ENCODE measurements around the gene CDC42. TPM values are rescaled to one million over a fixed set of nuclear protein-coding genes. Genes with fewer than 3 reads are reported as not detected.

CDC42 gene
- total and polyA plus RNA-seq, 2 of the 13 experiments (the other 11 are each of a cell fraction or from before 2014, with no cell fraction given) = 138 to 237 TPM

- TF ChIP-seq ZNF609 (CRISPR knock-in tag; IDR thresholded peaks at IDR 0.05; ENCODE audit: borderline replicate concordance) = 0 out of 2 replicates have a peak, but pooled peaks have one; percentile 36
- peak; percentile 82 for TF ChIP-seq TAF1 (CRISPR knock-in tag; IDR thresholded peaks at IDR 0.05)
- peak; percentile 52 for TF ChIP-seq POGZ (CRISPR knock-in tag; IDR thresholded peaks at IDR 0.05)
- no peak for TF ChIP-seq TRIM24 (CRISPR knock-in tag; IDR thresholded peaks at IDR 0.05)
- TF ChIP-seq CBFB (CRISPR knock-in tag; IDR thresholded peaks at IDR 0.05) = peak; percentile 27; the same call in 1 of the 2 replicates
- no peak; the same call in 1 of the 2 replicates for TF ChIP-seq FOSL1 (CRISPR knock-in tag; IDR thresholded peaks at IDR 0.05; ENCODE audit: borderline replicate concordance)
- 0 out of 2 replicates have a peak, but pooled peaks have one; percentile 46 for TF ChIP-seq ZNF34 (CRISPR knock-in tag; IDR thresholded peaks at IDR 0.05; ENCODE audit: borderline replicate concordance)
- TF ChIP-seq MYC (CRISPR knock-in tag; IDR thresholded peaks at IDR 0.05; ENCODE audit: borderline replicate concordance) = peak; percentile 52; the same call in 1 of the 2 replicates
- TF ChIP-seq ETV5 (CRISPR knock-in tag; IDR thresholded peaks at IDR 0.05; ENCODE audit: borderline replicate concordance) = peak; percentile 75
- TF ChIP-seq DRAP1 (CRISPR knock-in tag; IDR thresholded peaks at IDR 0.05) = peak; percentile 73; the same call in 1 of the 2 replicates
- TF ChIP-seq SNAPC5 (CRISPR knock-in tag; IDR thresholded peaks at IDR 0.05; ENCODE audit: borderline replicate concordance) = no peak
- no peak for TF ChIP-seq ZNF713 (CRISPR knock-in tag; IDR thresholded peaks at IDR 0.05)
- peak; percentile 61 for TF ChIP-seq ELF3 (CRISPR knock-in tag; IDR thresholded peaks at IDR 0.05)
- TF ChIP-seq NONO (IDR thresholded peaks at IDR 0.05) = no peak
- peak; percentile 85; the same call in 1 of the 2 replicates for TF ChIP-seq NONO (CRISPR knock-in tag; conservative IDR thresholded peaks at IDR 0.05)
- no peak for TF ChIP-seq ZNF251 (CRISPR knock-in tag; IDR thresholded peaks at IDR 0.05)
- 0 out of 2 replicates have a peak, but pooled peaks have one; percentile 27 for TF ChIP-seq REPIN1 (CRISPR knock-in tag; IDR thresholded peaks at IDR 0.05; ENCODE audit: borderline replicate concordance, low read depth)
- TF ChIP-seq ZMYM3 (CRISPR knock-in tag; IDR thresholded peaks at IDR 0.05) = peak; percentile 86
- no peak for TF ChIP-seq TOE1 (CRISPR knock-in tag; IDR thresholded peaks at IDR 0.05)
- no peak for TF ChIP-seq U2AF1 (optimal IDR thresholded peaks at IDR 0.05; ENCODE audit: low read depth, low read length)
- no peak for TF ChIP-seq CBX2 (IDR thresholded peaks at IDR 0.05; ENCODE audit: low read depth, low read length)
- TF ChIP-seq CBX2 (CRISPR knock-in tag; IDR thresholded peaks at IDR 0.05; ENCODE audit: low read depth) = 0 out of 2 replicates have a peak, but pooled peaks have one; percentile 77
- TF ChIP-seq ZNF317 (CRISPR knock-in tag; IDR thresholded peaks at IDR 0.05) = 0 out of 2 replicates have a peak, but pooled peaks have one; percentile 44
- TF ChIP-seq CENPBD1 (CRISPR knock-in tag; IDR thresholded peaks at IDR 0.05; ENCODE audit: borderline replicate concordance, low read depth) = no peak
- TF ChIP-seq ZNF615 (CRISPR knock-in tag; IDR thresholded peaks at IDR 0.05; ENCODE audit: borderline replicate concordance) = no peak
Observed at GRCh38 chr1:22025368-22026155, 26.9 kb upstream of the CDC42 start (continued).

Measured in HepG2 (cell line).